Retina (tissue), 1 donor: ENCODE results near the gene INTS4.
"Not testable (repeated sequence)": the region's sequence is repeated elsewhere in the genome, so short reads cannot be mapped to it uniquely, and the experiment has no call there.

ENCODE experiments used
- DNase-seq: peaks from one replicate; pipeline ENCODE4 v3.0.0-alpha.2; 2016

The INTS4 gene, protein sequence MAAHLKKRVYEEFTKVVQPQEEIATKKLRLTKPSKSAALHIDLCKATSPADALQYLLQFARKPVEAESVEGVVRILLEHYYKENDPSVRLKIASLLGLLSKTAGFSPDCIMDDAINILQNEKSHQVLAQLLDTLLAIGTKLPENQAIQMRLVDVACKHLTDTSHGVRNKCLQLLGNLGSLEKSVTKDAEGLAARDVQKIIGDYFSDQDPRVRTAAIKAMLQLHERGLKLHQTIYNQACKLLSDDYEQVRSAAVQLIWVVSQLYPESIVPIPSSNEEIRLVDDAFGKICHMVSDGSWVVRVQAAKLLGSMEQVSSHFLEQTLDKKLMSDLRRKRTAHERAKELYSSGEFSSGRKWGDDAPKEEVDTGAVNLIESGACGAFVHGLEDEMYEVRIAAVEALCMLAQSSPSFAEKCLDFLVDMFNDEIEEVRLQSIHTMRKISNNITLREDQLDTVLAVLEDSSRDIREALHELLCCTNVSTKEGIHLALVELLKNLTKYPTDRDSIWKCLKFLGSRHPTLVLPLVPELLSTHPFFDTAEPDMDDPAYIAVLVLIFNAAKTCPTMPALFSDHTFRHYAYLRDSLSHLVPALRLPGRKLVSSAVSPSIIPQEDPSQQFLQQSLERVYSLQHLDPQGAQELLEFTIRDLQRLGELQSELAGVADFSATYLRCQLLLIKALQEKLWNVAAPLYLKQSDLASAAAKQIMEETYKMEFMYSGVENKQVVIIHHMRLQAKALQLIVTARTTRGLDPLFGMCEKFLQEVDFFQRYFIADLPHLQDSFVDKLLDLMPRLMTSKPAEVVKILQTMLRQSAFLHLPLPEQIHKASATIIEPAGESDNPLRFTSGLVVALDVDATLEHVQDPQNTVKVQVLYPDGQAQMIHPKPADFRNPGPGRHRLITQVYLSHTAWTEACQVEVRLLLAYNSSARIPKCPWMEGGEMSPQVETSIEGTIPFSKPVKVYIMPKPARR

DNA sequence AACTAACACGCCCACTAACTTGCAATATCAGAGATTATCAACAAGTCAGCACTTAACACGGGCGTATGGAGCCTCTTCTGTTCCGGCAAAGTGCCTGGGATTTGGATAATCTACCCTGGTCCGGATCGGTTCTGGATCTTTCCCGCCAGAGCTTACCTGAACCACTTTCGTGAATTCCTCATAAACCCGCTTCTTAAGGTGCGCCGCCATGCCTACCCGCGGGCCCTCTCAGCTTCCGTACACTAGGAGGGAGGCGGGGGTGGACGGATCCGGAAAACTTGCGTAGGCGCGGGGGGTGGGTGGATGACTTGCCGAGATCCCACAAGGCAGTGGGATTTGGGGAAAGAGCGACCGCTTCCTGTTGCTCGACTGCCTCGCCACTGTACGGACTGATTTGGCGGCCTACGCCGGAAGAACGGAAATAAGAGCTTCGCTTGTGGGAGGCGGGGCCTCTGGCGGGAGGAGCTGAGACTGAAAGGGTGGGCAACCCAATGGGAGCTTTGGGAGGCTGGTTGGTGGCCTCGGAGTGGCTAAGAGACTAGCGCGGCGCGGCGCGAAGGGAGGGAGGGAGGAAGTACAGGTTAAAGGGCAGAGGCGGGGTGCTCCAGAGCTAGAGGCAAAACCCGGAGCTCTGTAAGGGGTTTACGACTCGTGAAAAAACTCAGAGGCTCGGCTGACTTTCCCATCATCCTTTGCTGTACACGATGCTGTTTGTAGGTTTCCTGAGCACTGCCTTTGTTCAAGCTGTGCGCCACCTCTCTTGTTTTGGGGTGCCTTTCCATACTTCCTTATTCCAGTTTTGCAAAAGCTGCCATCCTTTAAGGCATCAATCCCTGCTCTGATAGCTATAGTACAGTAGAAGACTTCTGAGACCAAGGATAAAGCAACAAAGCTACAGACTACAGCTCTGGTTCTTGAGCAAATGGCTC, at the start of gene INTS4:
TSS of gene INTS4 (minus strand) at position 235 of the 929 bp plus-strand sequence. CDS start at position 210, 25 bp downstream.
- DNase-seq, result peak; percentile 97

DNA sequence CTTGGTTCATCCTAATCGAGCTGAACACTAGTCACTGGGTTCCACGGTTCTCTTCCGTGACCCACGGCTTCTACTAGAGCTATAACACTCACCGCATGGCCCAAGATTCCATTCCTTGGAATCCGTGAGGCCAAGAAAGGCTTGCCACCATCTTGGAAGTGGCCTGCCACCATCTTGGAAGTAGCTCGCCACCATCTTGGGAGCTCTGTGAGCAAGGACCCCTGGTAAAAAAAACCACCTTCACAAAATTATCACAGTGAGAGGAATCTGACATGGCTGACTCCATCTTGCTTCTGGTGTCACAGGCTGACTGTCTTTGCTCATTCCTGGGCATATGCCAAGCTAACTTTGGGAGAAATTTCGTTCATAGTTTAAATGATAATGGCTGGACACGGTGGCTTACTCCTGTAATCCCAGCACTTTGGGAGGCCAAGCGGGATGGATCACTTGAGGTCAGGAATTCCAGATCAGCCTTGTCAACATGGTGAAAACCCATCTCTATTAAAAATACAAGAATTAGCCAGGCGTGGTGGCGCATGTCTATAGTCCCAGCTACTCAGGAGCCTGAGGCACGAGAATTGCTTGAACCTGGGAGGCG, 47.5 kb upstream of the INTS4 start:
- DNase-seq, result no peak

DNA sequence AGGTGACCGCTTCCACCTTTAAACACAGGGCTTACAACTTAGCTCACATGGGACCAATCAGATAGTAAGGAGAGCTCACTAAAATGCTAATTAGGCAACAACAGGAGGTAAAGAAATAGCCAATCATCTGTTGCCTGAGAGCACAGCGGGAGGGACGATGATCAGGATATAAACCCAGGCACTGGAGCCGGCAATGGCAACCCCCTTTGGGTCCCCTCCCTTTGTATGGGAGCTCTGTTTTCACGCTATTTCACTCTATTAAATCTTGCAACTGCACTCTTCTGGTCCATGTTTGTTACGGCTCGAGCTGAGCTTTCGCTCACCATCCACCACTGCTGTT, 46.9 kb upstream of the INTS4 start:
- not testable (repeated sequence) for DNase-seq

DNA sequence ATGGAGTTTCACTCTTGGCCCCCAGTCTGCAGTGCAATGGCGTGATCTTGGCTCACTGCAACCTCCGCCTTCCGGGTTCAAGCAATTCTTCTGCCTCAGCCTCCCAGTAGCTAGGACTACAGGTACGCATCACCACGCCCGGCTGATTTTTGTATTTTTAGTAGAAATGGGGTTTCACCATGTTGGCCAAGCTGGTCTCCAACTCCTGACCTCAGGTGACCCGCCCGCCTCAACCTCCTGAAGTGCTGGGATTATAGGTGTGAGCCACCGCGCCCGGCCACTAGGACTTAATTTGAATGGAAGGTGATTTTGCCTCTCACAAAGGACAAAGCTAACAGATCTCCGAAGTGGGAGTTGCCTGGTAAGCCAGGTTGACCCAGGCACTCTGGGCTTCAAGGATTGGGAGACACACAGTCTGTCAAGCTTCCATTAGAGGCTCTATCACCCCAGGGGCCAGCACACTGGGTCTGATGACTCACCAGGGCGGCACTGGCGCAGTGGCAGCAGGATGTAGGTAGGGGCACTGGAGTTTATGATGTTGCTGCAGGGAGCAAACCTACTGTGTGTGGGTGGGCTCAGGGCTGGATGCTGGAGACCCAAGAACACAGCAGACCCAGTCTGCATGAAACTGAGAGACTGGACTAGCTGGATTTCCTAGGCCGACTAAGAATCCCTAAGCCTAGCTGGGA, 46.4 kb upstream of the INTS4 start:
- DNase-seq, result no peak

DNA sequence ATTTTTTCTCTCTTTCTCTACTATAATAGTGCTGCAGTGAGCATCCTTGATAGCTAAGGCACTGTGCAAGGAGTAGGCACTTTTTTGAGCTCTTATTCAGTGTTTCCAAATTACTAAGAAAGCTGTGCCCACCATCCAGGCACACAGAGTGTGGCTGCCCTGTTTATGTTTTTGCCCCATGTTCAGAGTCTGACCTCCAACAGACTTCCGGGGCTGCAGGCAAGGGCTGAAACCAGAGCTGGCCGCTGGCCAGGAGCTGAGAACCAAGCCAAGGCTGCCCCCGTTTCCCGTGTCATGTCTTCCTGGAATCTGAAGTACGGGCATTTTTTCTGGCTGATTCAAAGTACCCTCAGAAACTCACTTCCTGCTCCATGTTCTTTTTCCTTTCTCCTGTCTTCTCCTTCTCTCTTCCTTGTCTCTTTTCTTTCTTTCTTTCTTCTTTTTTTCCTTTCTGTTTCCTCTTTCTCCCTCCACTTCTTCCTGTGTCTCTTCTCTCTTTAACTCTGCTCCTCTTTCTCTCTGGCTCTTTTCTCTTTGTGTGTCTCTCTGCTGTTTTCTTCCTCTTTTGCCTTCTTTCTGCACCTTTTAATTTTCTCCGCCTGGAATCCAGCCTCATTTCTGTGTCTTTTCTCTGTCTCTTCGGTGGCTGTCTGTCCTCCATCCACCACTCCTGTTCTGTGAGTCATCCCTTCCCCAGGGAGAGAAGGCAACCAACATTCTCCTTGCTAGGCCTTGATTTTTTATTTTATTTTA, 45.6 kb upstream of the INTS4 start:
- peak; percentile 36 for DNase-seq

DNA sequence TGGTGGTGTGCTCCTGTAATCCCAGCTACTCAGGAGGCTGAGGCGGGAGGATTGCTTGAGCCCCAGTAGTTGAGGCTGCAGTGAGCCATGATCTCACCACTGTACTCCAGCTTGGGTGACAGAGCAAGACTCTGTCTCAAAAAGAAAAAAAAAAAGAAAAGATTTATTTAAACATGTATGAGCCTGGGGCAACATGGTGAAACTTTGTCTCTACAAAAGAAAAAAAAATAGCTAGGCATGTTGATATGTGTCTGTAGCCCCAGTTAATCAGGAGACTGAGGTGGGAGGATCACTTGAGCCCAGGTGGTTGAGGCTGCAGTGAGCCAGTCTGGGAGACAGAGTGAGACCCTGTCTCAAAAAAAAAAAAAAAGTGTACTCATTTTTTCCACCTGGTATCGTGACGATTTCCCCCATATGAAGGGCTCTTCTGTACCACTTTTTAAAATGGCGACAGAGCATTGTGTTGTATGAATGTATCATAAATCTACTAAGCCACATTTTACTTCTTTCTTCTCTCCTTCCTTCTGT, 45.0 kb upstream of the INTS4 start:
- DNase-seq, result no peak

DNA sequence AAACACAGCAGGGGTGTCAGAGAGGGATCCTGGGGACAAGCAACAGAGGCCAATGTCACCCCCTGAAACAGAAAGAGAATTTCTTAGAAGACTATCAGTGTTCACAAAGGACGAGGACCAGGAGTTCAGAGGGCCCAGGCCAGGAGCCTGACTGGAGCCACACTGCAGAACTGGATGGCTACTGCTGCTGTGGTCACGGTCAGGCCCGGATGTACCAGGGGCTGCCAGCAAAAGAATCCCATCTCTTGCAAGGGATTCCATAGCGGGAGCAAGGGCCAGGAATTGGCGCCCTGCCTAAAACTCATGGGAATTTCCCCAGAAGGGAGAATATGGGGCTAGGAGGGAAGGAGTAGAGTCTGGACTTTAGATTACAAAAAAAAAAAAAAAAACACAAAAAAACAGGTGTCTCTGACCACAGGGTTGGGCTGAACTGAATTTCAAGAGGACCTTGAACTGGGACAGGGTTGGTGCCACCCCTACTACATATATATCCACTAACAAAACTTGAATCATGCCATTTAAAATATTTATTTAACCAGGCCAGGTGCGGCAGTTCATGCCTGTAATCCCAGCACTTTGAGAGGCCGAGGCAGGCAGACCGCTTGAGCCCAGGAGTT, 44.3 kb upstream of the INTS4 start:
- DNase-seq, result no peak

DNA sequence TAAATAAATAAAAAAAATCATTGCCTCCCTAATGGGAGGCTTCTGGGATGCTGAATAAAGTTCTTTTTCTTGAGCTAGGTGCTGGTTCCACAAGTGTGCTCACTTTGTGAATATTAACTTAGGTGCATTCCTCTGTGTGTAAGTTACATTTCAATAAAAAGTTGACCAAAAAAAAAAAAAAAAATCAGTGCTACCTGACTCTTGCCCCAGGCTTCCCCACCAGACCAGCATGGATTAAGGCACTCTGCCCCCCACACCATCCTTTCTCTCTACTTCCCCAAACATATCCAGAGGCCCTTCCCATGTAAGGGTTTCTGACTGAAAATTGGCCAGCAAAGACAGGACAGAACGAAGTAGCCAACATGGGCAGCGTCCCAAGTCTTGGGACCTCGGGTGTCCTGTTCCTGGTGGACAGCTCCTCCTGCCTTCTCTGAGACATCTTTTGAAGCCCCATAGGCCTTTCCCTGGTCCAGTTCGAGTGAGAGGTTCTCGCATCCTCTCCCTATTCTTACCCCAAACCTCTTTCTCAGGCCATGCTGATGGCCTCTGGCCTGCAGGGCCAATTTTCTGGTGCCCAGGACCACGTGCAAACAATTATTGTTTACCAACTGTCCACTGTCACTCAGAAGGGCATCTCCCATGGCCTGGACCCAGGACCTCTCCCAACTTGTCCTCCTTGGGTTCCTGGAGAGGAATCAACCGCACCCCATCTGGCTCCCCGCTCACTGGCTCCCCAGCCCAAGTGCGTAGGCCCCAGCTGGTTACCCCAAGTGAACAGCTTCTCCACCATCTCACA, 43.6 kb upstream of the INTS4 start:
- DNase-seq, result no peak

DNA sequence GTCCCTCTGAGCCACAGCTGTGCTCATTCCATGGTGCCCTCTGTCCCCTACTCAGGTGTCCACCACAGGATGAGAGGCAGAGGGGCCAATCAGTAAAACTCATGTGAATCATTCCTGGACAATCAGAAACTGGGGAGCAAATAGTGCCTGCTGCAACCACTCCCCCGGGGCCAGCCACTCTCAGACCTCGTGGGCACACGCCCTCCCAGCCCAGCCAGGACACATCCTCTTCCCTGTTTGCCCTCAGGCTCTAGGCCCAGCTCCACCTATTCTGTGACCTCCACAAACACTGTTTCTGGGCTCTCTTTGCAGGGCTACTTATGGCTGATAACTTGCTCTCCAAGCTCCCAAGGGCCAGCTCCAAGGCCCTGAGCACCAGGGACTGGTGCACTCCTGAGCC, 42.6 kb upstream of the INTS4 start:
- DNase-seq, result no peak

DNA sequence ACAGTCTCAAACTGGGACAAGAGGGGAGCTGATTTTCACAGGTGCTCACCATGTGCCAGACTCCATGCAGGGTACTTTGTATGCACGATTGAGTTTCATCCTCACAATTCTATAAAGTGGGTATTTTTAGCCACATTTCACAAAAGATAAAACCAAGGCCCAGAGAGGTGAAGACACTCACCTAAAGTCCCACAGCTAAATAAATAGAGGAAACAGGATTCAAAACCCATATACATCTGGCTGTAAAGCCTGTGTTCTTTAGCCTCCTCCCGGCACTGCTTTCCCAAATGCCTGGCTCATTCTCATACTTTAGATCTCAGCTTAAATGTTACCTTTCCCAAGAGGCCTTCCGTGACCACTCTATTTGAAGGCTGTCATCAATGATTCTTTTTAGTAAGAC, 41.8 kb upstream of the INTS4 start:
- no peak for DNase-seq

DNA sequence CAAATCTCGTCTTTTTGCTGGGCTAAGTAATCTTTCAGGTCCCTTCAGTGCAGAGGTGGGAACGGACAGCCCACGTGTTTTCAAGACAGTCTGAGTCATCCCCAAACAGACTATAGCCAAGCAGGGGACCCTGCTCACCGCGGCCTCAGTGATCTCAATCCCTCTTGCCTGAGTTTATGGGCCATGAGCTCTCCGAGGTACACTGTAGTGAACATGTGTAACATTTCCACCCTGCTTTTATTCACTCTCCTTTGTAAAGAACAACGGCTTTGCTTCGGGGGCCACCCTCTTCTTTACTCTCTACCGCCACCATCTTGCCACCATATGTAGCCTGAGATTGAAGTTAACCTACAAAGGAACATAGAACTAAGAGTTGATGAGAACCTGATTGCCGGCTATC, 40.2 kb upstream of the INTS4 start:
- no peak for DNase-seq

DNA sequence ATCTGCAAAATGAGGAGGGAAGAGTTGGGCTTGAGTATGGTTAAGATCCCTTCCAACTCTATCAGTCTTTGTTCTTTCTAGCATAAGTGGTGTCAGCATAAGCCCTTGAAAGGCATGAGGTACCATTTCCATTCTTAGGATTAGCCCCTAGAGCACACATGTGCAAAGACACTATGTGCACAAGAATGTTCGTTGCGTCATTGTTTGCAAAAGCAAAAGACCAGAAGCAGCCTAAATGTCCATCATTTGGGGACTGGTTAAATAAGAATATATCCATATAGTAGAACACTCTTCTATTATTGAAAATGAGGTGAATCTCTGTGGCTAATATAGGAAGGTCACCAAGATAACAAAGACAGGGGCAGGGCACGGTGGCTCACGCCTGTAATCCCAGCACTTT, 38.6 kb upstream of the INTS4 start:
- no peak for DNase-seq

DNA sequence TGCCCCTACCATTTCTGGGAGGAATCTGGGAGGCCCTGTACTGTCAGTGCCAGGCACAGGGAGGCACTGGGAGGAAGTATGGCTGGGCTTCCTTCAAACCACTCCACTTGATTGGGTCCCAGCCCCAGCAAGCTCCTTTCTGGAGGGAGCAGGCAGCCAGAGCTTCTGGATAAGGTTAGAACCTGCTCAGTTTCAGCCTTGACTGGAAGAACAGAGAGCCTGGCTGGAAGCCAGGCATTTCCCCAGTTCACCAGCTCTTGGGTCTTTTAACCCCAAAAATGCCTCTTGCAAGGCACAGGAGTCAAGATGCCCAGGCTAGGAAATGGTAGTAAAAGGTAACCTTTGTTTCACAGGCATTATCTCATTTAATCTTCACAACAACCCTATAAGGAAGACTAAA, 37.6 kb upstream of the INTS4 start:
- DNase-seq, result no peak

DNA sequence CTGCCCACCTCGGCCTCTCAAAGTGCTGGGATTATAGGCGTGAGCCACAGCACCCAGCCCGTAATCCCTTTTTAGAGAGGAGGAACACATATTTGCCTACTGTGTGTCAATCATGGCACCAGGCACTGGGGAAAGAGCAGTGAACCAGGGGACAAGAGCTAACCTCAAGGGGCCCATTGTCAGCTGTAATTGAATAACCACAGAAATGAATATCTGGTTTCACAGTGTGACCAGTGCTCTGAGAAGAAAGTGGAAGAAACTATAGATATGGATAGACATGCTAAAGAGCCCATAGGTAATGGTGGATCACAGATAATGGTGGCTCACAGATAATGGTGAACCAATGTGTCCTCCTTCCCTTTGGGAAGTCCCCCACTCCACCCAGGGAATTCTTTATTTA, 37.2 kb upstream of the INTS4 start:
- no peak for DNase-seq

DNA sequence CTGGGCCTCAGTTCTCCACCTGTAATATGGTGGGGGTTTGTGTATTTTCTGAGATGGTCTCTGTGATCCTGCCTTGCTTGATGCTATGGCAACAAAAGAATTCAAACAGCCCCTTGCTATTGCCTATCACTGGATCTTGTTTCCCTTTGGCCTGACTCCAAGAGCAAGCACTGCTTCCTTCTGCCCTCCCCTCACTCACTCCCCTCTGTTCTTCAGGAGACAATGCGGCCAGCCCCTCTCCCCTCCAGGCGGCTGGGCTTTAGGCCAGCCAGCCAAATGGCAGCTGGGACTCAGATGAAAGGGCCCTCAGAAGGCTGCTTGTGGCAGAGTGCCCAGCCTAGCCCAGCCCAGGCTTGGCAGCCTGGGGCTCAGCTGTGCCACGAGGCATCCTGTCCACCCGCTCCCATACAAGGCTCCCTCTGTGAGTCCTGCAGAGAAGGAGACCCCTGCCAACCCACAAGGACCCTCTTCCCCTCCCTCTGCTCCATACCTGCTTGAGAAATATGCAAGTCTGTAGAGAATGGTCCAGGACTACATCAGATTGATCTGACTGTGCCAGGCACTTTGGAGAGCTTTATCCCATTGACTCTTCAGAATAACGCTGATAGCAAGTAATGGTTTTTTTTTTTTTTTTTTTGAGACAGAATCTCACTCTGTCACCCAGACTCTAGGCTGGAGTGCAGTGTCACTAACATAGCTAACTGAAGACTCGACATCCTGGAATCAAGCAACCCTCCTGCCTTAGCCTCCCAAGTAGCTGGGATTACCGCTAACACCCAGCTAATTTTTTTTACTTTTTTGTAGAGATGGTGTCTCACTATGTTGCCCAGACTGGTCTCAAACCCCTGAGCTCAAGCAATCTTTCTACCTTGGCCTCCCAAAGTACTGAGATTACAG, 36.2 kb upstream of the INTS4 start:
- DNase-seq, result peak; percentile 51

DNA sequence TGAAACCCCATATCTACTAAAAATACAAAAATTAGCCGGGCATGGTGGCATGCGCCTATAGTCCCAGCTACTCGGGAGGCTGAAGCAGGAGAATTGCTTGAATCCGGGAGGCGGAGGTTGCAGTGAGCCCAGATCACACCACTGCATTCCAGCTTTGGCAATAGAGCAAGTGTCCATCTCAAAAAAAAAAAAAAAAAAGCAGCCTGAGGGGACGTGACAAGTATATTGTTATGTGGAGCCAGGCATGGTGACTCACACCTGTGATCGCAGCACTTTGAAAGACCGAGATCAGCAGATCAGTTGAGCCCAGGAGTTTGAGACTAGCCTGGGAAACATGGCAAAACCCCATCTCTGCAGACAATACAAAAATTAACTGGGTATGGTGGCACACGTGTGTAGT, 34.0 kb upstream of the INTS4 start:
- not testable (repeated sequence) for DNase-seq

DNA sequence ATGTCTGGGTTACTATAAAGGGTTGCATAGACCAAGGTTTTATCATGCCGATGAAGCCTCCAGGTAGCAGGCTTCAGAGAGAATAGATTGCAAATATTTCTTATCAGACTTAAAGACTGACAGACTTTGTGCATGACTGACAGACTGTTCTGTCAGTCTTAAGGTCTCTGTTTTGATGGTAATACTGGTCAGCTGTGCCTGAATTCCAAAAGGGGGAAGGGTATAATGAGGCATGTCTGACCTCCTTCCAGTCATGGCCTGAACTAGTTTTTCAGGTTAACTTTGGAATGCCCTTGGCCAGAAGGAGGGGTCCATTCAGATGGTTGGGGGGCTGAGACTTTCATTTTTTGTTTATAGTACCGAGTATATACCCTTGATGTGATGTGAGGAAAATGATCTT, 33.3 kb upstream of the INTS4 start:
- no peak for DNase-seq

DNA sequence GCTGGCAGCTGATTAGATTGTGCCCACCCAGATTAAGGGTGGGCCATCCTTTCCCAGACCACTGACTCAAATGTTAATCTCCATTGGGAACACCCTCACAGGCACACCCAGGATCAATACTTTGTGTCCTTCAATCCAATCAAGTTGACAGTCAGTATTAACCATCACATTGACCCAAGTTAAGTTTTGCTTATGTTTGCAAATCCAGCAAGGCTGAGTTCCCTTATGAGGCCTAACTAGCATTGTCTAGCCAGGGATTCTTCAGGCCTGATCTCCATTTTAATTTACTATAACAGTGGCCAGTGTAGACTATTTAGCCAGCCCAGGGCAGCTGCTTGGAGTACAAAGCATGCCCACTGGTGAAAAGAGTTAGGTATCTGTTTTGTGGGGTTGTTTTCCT, 30.9 kb upstream of the INTS4 start:
- DNase-seq, result no peak
